ENCODE data around the gene NRG3.

- TF ChIP-seq CTCF (IDR thresholded peaks at IDR 0.05) (no peak), POLR2A (IDR thresholded peaks at IDR 0.05) (no peak), EP300 (IDR thresholded peaks at IDR 0.05) (no peak)
Observed at GRCh38 chr10:82986216-82986615, 1111.2 kb downstream of the NRG3 start.

Measured in ovary (tissue), 3 donors.